Dedifferentiated amniotic fluid mesenchymal stem cell (primary cell): ENCODE data around the gene TTC22.

Experiments used
- DNase-seq: peaks from one replicate; pipeline ENCODE4 v3.0.0-alpha.2; 2016; ENCODE audit errors: extremely low spot score

TTC22 gene

DNA sequence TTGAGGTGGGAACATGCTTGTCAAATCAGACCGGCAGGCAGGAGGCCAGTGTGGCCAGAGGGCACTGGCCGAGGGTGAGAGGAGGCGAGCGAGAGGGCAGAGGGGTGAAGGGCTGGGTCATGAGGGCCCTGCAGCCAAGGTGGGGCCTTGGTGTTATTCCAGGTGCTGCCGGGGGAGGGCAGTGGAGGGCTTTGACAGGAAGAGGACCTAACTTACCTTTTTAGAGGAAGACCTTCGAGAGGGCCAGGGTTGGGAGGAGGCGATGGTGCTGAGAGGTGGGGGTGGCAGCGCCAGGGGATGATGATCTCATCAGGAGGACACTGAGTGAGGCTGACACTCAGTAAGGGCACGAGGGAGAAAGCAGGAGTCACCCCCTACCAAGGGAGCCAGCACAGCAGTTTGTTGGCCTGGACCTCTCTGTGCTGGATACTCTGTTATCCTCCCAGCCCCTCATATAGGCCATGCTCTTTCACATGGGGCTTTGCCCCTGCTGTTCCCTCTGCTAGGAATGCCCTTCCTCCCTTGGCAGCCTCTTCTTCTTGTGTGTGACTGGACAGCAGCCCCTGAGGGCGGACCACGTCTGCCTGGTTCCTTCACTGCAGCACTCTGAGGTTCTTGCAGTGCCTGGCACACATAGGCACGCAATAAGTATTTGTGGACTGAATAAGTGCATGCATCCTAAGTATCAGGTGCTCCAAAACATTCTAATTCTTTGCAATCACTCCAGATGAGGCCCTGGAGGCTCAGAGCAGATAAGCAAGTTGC lies 7.5 kb upstream of the TTC22 start:
- no peak for DNase-seq

GRCh38 chr1:54807756-54808155 lies 6.6 kb upstream of the TTC22 start:
- no peak for DNase-seq

GRCh38 chr1:54806931-54807611 lies 5.9 kb upstream of the TTC22 start:
- DNase-seq, result no peak

GRCh38 chr1:54805981-54806381 lies 4.9 kb upstream of the TTC22 start:
- no peak for DNase-seq

- DNase-seq, result no peak
These were observed 4.3 kb upstream of the TTC22 start for GRCh38 chr1:54805466-54805865.

GRCh38 chr1:54804471-54805132 lies 3.5 kb upstream of the TTC22 start:
- no peak for DNase-seq

DNA sequence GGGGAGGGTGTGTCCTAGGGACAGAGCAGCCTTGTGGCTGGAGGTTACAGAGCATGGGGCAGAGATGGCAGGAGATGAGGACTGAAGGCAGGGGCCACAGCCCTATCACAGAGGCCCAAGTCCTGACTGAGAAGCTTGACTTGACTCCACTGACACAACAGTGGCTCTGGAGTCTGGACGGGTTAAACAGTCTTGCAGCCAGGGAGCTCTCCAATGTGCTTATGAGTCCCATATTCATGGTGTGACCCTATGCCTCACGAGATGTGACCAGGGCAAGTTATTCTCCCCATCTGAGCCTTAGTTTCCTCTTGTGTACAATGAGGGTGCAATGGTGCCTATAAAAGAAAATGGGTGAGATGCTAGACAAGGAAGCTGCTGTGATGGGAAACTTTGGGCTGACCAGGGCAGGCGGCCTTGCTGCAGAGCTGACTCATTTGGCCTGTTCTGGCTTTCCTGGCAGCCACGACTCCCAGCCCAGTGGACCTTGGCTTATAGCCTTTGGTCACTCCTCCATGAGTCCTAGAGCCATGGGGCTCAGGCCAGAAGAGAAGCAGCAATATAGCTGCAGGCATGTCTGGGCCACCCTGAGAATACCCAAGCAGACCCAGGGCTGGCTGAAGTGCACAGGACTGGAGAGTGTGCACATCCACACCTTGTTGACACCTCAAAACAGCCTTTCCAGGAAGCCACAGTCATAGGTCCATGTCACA lies 2.8 kb upstream of the TTC22 start:
- DNase-seq, result no peak

DNA sequence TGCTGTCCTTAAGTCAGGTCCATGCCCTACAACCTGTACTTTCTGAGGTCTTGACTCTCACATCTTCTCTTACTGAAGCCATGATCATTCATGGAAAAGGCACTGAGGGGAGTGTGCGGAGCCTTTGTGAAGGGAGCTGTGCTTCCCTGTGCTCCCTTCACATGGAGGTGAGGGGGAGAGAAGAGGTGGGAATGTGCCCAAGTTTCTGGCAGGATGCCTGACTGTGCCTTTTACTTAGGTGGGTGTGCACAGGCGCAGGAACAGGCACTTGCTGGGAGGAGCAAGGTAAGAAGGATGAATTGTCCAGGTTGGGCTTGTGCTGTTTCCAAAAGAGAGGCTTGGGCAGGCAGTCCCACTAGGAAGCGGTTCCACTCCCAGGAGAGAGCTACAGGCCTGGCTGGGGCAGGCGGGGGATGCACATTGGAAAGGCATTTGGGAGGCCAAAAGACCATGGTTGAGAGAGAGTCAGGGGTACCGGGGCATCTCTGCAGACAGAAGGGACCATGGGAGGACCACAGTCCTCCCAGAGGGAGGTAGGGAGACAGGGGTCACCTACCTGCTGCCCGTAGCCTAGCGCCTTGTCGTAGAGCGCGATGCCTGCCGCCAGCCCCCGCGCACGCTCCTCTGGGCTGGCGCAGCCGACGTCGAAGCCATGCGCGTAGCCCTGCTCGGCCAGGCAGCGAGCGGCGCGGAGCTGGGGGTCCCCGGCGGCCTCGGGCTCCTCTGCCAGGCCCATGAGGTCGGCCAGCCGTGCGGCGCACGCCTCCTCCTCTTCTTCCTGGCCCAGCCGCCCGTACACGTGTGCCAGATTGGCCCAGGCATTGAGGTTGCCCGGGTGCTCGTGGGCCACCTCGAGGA lies 853 bp downstream of the TTC22 start:
- DNase-seq, result no peak

DNA sequence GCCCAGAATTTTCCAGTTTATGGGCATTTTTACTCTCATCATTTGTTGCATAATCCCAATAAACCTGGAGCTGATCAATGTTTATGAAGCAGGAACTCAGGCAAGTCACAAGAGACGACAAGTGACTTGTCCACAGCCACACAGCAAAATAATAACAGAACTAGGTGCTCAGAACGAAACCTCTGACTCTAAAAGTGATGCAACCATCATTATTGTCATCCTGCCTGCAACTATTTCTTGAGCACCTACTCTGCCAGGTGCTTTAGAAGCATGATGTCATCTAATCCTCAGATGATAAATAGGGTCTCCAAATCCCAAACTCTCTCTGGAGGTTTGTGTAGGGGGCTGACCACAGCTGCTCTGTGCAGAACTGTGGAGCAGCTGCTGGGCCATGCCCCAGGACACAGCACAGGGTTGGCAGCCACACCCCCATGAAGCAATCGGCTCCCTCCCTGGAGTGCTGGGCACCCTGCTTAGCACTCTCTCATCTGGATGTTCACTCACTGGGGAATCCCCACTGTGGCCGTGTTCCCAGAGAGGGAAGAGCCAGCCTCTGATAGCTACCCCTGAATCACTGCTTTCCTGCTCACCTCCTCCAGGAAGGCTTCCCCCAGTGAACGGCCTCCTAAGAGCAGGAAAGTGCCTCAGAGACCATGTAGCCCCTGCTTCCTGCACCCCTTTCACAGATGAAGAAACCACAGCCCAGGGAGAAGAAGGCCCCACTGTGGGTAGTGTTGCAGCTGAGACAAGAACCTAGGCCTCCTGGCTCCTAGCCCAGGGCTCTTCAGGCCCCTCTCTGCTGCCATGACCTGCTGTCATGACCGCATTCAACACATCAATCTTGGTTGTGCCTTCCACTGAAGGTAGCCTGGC lies 2.1 kb downstream of the TTC22 start:
- no peak for DNase-seq

GRCh38 chr1:54798206-54798605 lies 2.9 kb downstream of the TTC22 start:
- DNase-seq, result no peak

GRCh38 chr1:54796902-54797301 lies 4.2 kb downstream of the TTC22 start:
- no peak for DNase-seq

DNA sequence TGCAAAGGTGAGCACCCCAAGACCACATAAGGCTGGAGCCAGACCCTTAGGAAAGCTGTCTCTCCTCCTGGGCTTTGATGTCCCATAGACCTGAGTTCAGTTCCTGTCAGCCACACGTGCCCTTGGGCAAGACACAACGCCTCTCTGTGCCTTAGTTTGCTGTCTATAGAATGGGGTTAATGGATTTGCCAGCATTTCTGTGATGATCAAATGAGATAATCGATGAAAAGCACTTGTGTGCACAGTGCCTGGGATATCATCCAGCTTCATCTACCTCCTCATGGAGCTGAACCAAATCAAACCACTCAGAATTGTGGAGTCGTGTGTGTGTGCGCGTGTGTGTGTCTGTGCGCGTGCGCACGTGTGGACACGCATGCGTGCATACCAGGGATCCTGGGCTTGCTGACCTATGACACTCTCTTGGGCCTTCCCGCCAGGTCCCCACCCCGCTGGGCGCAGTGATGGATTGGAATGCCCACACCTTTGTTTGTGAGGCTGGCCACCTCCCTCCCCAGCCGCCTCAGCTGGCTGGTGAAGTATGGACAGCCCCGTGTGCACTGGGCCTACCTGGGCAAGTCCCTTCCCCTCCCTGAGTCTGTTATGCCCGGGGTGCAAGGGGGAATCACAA lies 5.2 kb downstream of the TTC22 start:
- no peak for DNase-seq

GRCh38 chr1:54795356-54795665 lies 5.8 kb downstream of the TTC22 start:
- DNase-seq, result no peak

DNA sequence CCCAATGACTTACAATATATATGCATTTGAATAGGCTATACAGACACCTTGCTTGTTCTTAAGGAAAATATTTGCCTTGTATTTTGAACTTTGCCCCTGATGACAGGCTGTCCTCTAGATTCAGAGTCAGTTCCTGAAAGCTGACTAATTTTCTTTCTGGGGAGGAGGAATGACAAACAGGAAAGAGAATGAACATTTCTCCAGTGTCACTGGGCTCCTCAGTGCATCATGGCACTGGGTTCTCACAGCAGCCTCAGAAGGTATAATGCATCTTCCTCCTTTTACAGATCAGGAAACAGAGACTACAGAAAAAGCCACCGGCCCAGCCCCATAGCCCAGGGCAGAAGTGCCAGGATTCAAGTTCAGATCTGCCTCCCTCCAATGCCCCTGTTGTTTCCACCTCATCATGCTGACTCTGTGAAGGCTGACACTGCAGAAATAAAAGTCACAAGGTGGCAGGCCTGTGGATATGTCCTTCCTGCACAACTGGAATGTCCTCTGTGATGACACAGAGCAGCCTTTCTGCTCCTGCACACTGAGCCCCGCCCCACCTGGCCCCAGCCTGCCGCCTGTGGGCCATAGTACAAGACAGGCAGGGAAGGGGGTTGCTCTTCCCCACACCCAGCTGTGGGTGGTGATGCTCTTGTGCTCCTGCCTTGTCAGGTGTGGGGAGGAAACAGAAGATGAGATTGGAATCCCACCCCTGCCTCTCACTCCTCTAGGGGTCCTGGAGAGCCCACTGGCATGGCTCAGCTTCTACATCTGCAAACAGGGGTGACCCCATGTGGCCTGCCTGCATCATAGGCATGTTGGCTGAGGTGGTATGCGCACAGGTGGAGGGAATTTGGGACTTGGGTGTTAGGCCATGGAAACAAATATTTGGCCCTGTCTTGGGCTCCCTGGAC lies 6.4 kb downstream of the TTC22 start:
- no peak for DNase-seq

- DNase-seq, result no peak
These were observed 8.3 kb downstream of the TTC22 start for GRCh38 chr1:54792686-54793282.

DNA sequence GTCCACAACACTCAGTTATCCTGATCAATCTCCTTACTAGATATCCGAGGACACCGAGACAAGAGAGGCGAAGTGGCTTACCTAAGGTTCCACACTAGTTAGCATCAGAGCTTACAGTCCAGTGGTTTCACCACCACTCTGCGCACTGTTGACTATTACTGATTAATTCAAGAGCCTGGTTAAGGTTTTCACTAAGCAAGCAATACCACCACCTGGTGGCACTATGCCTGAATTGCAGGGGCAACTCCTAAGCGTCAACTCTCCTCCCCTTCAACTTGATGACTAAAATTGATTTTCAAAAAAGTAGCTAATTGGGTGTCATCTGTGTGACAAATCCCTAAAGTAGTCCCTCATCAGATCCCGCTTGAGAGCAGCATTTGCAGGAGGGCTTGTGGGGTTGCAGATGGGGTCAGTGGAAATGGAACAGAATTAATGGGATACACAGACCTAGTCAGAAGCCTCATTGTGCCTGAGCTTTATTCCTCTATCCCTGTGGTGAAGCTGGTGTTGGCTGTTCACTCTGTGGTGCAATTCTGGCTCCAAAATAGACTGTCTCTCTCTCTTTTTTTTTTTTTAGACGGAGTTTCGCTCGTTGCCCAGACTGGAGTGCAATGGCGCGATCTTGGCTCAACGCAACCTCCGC lies 9.1 kb downstream of the TTC22 start:
- DNase-seq, result no peak

- no peak for DNase-seq
These were observed 12.7 kb downstream of the TTC22 start for GRCh38 chr1:54788459-54788858.

GRCh38 chr1:54787604-54788003 lies 13.5 kb downstream of the TTC22 start:
- DNase-seq, result no peak
